T-helper 1 cell treated with Interleukin-12 subunit alpha and Interleukin-12 subunit beta and Interleukin-4 antibody, amounts not matched to agents 30 μg/mL and 1 μg/mL, for 36 hours (primary cell): ENCODE measurements around the gene MRPL34.

ENCODE experiments used
- H3K27ac Mint-ChIP-seq: one replicate; pipeline ENCODE4 v1.8.0; 2021; ENCODE audit warnings: mild to moderate bottlenecking, mixed read lengths
- H3K27me3 Mint-ChIP-seq: one replicate; pipeline ENCODE4 v1.8.0; 2021; ENCODE audit warnings: low read depth, mixed read lengths
- H3K36me3 Mint-ChIP-seq: one replicate; pipeline ENCODE4 v1.8.0; 2021; ENCODE audit warnings: low read depth, mixed read lengths
- H3K4me1 Mint-ChIP-seq: one replicate; pipeline ENCODE4 v1.8.0; 2021; ENCODE audit warnings: low read depth, mixed read lengths
- H3K4me3 Mint-ChIP-seq: one replicate; pipeline ENCODE4 v1.8.0; 2021; ENCODE audit warnings: mild to moderate bottlenecking, moderate library complexity, mixed read lengths
- H3K9me3 Mint-ChIP-seq: one replicate; pipeline ENCODE4 v1.8.0; 2021; ENCODE audit warnings: mixed read lengths

MRPL34 gene

DNA sequence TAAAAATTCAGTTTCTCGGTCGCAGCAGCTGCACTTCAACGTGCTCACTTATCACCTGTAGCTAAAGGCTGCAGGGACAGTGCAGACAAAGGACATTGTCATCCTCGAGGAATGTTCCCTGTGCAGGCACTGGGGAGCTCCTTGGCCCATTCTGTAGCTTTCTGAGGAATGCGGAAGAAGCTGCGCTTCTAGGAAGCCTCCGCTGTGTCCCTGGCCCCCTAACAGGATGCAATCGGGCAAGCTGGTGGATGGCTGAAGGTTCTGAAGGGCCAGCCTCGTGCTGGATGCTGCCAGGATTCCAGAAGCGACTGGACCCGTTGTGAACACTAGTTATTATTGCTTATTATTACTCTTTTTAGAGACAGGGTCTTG lies 20.9 kb downstream of the MRPL34 start:
- peaks cover 2% of the 10 kb centered on the region for H3K4me1 Mint-ChIP-seq
- no peaks in the 10 kb centered on the region for H3K9me3 Mint-ChIP-seq
- no peak overlapping the region for H3K27ac Mint-ChIP-seq
- peaks cover 10% of the 10 kb centered on the region for H3K27me3 Mint-ChIP-seq
- H3K36me3 Mint-ChIP-seq = peaks cover 5% of the 10 kb centered on the region
- no peak overlapping the region for H3K4me3 Mint-ChIP-seq

DNA sequence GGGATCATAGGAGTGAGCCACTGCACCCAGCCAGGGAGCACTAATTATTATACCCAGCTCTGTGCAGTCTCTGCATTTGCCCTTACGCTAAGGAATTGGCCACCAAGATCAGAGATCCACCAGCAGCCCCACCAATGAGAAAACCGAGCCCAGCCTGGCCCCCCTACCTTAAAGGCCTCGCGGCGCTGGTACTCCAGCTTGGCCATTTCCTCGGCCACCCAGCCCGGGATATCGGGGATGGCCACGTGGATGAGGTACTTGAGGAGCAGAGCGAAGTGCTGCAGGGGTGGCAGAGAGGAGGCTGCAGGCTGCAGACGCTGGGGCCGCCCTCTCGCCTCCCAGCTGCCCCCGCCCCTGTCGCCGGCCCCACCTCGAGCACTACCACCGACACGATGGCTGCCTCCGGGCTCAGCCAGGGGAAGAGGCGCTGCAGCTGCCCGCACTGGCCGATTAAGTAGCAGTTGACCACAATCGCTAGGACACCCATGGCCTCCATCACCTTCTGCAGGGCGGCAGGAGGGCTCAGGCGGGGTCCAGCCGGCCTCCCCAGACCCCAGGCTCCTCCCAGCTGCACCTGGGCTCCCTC lies 21.5 kb downstream of the MRPL34 start:
- Mint-ChIP-seq H3K27ac (no peak overlapping the region), H3K4me3 (peak overlapping the region; percentile 25), H3K27me3 (peaks cover 10% of the 10 kb centered on the region)

GRCh38 chr19:17327654-17328516 lies 22.2 kb downstream of the MRPL34 start:
- Mint-ChIP-seq H3K36me3 (peaks cover 9% of the 10 kb centered on the region), H3K27me3 (peaks cover 10% of the 10 kb centered on the region), H3K4me3 (peak overlapping the region; percentile 66), H3K4me1 (peaks cover 6% of the 10 kb centered on the region), H3K27ac (peak overlapping the region; percentile 31), H3K9me3 (no peaks in the 10 kb centered on the region)

More for the DNA sequence above, 21.5 kb downstream of the MRPL34 start:
- Mint-ChIP-seq H3K4me1 (peaks cover 2% of the 10 kb centered on the region), H3K36me3 (peaks cover 5% of the 10 kb centered on the region), H3K9me3 (no peaks in the 10 kb centered on the region)

GRCh38 chr19:17328517-17329365 lies 23.1 kb downstream of the MRPL34 start:
- Mint-ChIP-seq H3K4me3 (peak overlapping the region; percentile 42), H3K27ac (peak overlapping the region; percentile 31), H3K4me1 (peaks cover 7% of the 10 kb centered on the region), H3K9me3 (no peaks in the 10 kb centered on the region), H3K36me3 (peaks cover 10% of the 10 kb centered on the region), H3K27me3 (peaks cover 10% of the 10 kb centered on the region)

- H3K27ac Mint-ChIP-seq = no peak overlapping the region
- no peaks in the 10 kb centered on the region for H3K9me3 Mint-ChIP-seq
- peaks cover 12% of the 10 kb centered on the region for H3K36me3 Mint-ChIP-seq
- H3K4me1 Mint-ChIP-seq = peaks cover 10% of the 10 kb centered on the region
- peaks cover 10% of the 10 kb centered on the region for H3K27me3 Mint-ChIP-seq
- H3K4me3 Mint-ChIP-seq = peak overlapping the region; percentile 28
These were observed 23.9 kb downstream of the MRPL34 start for GRCh38 chr19:17329366-17330261.

DNA sequence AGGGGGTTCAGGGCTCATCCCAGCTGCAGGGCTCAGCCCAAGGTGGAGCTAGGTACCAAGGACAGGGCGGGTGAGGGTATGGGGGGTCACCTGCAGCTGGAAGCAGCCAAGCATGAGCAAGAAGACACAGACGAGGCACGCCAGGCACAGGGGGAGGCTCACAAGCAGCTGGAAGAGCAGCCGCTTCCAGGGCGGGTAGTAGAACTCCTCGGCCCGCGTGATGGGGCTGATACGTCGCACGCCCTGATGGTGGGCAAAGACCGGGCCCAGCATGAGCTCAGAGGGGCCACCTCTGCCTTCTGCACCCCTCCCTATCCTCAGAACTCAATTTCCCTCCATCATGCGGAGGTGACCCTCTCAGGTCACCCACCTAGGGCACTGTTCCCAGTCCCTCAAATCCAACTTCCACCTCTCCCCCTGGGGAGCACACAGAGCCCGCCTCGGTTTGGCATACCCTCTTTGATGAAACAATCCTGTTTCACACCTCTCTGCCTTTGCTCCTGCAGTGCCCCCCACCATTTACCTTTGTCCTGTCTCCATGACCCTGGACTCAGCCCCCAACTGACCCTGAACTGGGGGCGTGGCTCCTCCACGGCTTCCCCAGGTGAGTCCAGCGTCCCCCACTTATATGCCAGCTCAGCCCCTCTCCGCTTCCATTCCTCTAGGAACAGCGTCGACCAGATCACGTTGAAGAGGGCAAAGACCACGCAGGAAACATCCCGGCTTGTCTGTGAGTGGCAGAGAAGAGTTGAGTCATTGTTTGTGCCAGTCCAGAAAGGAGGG lies 24.8 kb downstream of the MRPL34 start:
- Mint-ChIP-seq H3K27ac (no peak overlapping the region), H3K9me3 (no peaks in the 10 kb centered on the region), H3K4me3 (peak overlapping the region; percentile 53), H3K36me3 (peaks cover 12% of the 10 kb centered on the region), H3K27me3 (peaks cover 10% of the 10 kb centered on the region), H3K4me1 (peaks cover 15% of the 10 kb centered on the region)

DNA sequence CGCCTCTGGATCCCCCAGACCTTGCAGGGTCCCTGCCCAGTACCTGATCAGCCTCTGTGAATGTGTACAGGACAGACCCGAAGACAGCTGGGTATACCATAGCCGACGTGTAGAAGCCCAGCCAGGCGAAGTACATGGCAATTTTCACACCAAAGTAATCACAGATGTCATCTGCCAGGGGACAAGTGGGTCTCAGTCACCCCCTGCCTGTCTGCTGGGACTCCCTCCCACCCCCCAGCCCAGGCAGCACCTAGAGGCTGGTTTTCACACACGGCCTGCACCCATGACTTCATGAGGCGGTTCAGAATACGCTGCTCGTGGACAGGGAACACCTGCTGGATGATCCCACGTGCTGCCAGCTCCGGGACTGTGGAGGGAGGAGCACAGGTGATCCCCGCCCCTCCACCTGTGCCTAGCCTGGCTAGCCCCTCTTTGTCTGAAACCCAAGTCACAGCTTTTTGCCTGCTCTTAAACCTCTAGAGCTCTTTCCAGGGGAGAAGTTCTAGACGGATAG lies 25.4 kb downstream of the MRPL34 start:
- Mint-ChIP-seq H3K27me3 (peaks cover 10% of the 10 kb centered on the region), H3K36me3 (peaks cover 12% of the 10 kb centered on the region), H3K4me1 (peaks cover 17% of the 10 kb centered on the region), H3K9me3 (no peaks in the 10 kb centered on the region), H3K27ac (no peak overlapping the region), H3K4me3 (no peak overlapping the region)

DNA sequence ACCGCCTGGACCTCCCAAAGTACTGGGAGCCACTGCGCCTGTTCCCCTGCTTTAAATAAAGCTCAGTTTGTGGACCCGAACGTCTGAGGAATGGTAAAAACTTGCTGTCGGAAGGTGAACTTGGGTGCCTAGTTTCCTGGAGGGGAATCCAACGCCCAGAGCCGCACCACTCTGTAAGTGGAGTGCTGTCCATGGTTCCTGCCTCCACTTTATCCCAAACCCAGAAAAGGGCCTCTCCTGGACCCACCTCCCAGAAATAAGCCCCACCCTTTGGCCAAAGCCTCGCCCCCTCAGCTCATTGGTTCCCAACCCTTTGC lies 26.6 kb downstream of the MRPL34 start:
- no peak overlapping the region for H3K4me3 Mint-ChIP-seq
- peaks cover 12% of the 10 kb centered on the region for H3K36me3 Mint-ChIP-seq
- H3K27ac Mint-ChIP-seq = no peak overlapping the region
- no peaks in the 10 kb centered on the region for H3K9me3 Mint-ChIP-seq
- peaks cover 22% of the 10 kb centered on the region for H3K4me1 Mint-ChIP-seq
- peaks cover 10% of the 10 kb centered on the region for H3K27me3 Mint-ChIP-seq

DNA sequence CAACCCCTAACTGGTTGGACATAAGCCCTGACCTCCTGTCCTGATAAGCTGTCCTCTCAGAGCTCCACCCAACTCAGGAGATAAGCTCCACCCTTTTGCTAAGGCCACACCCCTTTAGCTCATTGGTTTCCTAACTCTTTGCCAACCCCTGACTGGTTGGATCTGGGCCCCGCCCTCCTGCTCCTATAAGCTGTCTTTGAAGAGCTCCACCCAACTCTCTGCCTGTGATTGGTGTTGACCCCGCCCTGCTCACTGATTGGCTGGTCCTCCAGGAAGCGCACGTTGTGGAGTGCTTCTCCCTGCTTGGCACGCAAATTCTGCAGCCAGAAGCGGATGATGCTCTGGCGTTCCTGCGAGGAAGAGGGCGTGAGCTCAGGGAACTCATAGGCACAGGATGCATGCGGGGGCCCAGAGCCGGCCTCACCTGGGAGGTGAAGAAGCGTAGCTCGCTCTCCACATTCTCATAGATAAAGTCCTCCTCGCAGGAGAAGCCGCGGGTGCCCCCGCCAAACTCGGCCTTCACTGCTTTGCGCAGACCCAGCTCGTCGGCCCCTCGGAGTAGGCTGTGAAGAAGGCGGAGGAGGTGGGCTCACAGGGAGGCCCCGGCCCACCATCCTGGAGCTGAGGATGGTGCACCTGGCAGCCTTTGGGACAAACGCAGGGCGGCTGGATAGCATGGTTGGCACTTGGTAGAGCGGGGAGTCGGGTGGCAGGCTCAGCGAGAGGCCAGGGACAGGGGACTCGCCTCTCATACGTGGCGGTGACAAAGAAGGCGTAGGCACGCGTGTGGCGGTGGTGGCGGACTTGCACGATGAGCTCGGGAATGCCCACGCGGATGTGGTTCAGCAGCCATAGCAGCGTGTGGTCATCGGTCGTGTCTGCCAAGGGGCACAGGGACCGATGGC lies 27.3 kb downstream of the MRPL34 start:
- H3K27ac Mint-ChIP-seq = no peak overlapping the region
- H3K27me3 Mint-ChIP-seq = peaks cover 10% of the 10 kb centered on the region
- peaks cover 20% of the 10 kb centered on the region for H3K4me1 Mint-ChIP-seq
- no peaks in the 10 kb centered on the region for H3K9me3 Mint-ChIP-seq
- peak overlapping the region; percentile 4 for H3K4me3 Mint-ChIP-seq
- H3K36me3 Mint-ChIP-seq = peaks cover 12% of the 10 kb centered on the region

- H3K4me1 Mint-ChIP-seq = peaks cover 20% of the 10 kb centered on the region
- peak overlapping the region; percentile 87 for H3K4me3 Mint-ChIP-seq
- peaks cover 10% of the 10 kb centered on the region for H3K27me3 Mint-ChIP-seq
- peak overlapping the region; percentile 89 for H3K27ac Mint-ChIP-seq
- peaks cover 12% of the 10 kb centered on the region for H3K36me3 Mint-ChIP-seq
- H3K9me3 Mint-ChIP-seq = no peaks in the 10 kb centered on the region
These were observed 28.1 kb downstream of the MRPL34 start for GRCh38 chr19:17333611-17334413.

- no peaks in the 10 kb centered on the region for H3K9me3 Mint-ChIP-seq
- H3K4me3 Mint-ChIP-seq = peak within 1 kb of the TSS; percentile 87
- H3K27ac Mint-ChIP-seq = peak within 1 kb of the TSS; percentile 89
- peaks cover 10% of the 10 kb centered on the region for H3K27me3 Mint-ChIP-seq
- H3K4me1 Mint-ChIP-seq = peaks cover 20% of the 10 kb centered on the region
- peaks cover 12% of the 10 kb centered on the region for H3K36me3 Mint-ChIP-seq
These were observed 29.0 kb downstream of the MRPL34 start, which contains the start of gene ANO8 for GRCh38 chr19:17334414-17335409. Gene ANO8 (minus strand): TSS chr19:17334855. CDS start chr19:17334670, 185 bp downstream.
